Natural killer cell (primary cell): ENCODE results near the gene MED7. TPM values are rescaled to one million over a fixed set of nuclear protein-coding genes. Genes with fewer than 3 reads are reported as not detected.

Experiments
- ATAC-seq, 3 donors: fragments of 150-1000 bp in 2 of 3; fragments of 200-7000 bp in 1 of 3; cut with Tn5 transposase; 1 replicate in 1 of 3; 2 replicates in 2 of 3; pipeline ENCODE4 v1.10.0; 2021; ENCODE audit warnings: mild to moderate bottlenecking in 2 of 3, moderate library complexity in 2 of 3
- DNase-seq, 2 donors: peaks; one replicate each; pipeline versions ENCODE4 v3.0.0 to v3.0.0-alpha.2; 2013 to 2021; ENCODE audit warnings: mixed read lengths in 1 of 2
- H3K27ac ChIP-seq: one replicate; pipeline ENCODE4 v1.5.1; 2013; ENCODE audit warnings: mild to moderate bottlenecking, low read length
- H3K27me3 ChIP-seq: one replicate; pipeline ENCODE4 v1.6.1; 2013; ENCODE audit warnings: low read length; ENCODE audit not compliant: control insufficient read depth, insufficient read depth
- H3K36me3 ChIP-seq: one replicate; pipeline ENCODE4 v1.6.1; 2013; ENCODE audit warnings: low read length; ENCODE audit not compliant: control insufficient read depth, insufficient read depth
- H3K4me1 ChIP-seq: one replicate; pipeline ENCODE4 v1.6.1; 2013; ENCODE audit warnings: low read length; ENCODE audit not compliant: control insufficient read depth, insufficient read depth
- H3K4me3 ChIP-seq: one replicate; pipeline ENCODE4 v1.5.1; 2013; ENCODE audit warnings: low read length
- H3K9me3 ChIP-seq: one replicate; pipeline ENCODE4 v1.6.1; 2013; ENCODE audit warnings: low read length; ENCODE audit not compliant: control insufficient read depth, insufficient read depth
- H3K27ac Mint-ChIP-seq, 2 donors: one replicate each; pipeline ENCODE4 v1.8.0; 2022; ENCODE audit warnings: mild to moderate bottlenecking in 2 of 2, mixed read lengths in 2 of 2, moderate library complexity in 1 of 2
- H3K27me3 Mint-ChIP-seq, 2 donors: one replicate each; pipeline ENCODE4 v1.8.0; 2022; ENCODE audit warnings: low read depth in 2 of 2, mixed read lengths in 2 of 2
- H3K36me3 Mint-ChIP-seq: one replicate; pipeline ENCODE4 v1.8.0; 2022; ENCODE audit warnings: mixed read lengths
- H3K4me1 Mint-ChIP-seq, 2 donors: one replicate each; pipeline ENCODE4 v1.8.0; 2022; ENCODE audit warnings: mixed read lengths in 2 of 2
- H3K4me3 Mint-ChIP-seq: one replicate; pipeline ENCODE4 v1.8.0; 2022; ENCODE audit warnings: mild to moderate bottlenecking, moderate library complexity, mixed read lengths
- H3K9me3 Mint-ChIP-seq, 2 donors: one replicate each; pipeline ENCODE4 v1.8.0; 2022; ENCODE audit warnings: mixed read lengths in 2 of 2
- CTCF ChIP-seq: fragments of 200-600 bp; IDR thresholded peaks from one replicate; pipeline ENCODE4 v1.8.0; 2022; ENCODE audit warnings: antibody characterized with exemption
- WGBS: methylation state at CpG from one replicate; pipeline ENCODE4 v1.1.7; 2013; ENCODE audit warnings: missing lambda C conversion rate; ENCODE audit not compliant: insufficient coverage; 5-methylcytosine and 5-hydroxymethylcytosine counted together
- intact Hi-C: fragments of 100-400 bp; cut with micrococcal nuclease; formaldehyde crosslinking; loops from one replicate; pipeline ENCODE4 v1.14.2; 2022
- total RNA-seq, 4 donors: library from RNA; stranded (reverse); fragments of 120-200 nt in 1 of 4; gene quantifications; one replicate each; pipeline versions ENCODE4 v1.2.3 to v1.2.4, GENCODE V29; 2013 to 2022

MED7 gene
- total RNA-seq, 3 donors from 2014 or later (not counting 1 experiment from before 2014, with no cell fraction given) = 9.6 to 13.3 (median 12.4) TPM

DNA sequence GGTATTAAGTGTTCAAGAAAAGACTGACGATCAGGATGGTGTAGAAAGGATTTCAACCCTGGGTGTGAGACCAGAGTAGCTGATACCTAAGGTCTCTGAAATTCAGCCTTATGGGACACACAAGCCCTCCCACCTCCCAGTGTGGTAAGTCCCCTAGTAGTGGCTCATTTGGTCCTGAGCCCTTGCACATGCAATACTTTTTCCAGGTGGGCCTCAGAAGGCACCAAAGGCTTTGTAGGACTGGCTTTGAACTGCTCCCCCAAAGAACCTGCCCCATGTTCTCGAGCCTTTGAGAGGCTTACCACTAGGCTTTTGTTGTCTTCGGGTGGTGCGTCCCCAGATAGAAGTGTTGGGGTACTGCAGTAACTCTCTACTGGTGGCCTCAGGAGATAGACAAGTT lies 22.6 kb upstream of the MED7 start:
- no peak overlapping the region for H3K27ac Mint-ChIP-seq
- peaks cover 11% of the 10 kb centered on the region in 2 donors for H3K4me1 Mint-ChIP-seq
- intact Hi-C loops = no loop called here
- ATAC-seq (no peak), DNase-seq (no peak)
- no peaks in the 10 kb centered on the region for H3K36me3 Mint-ChIP-seq
- H3K9me3 ChIP-seq = no peaks in the 10 kb centered on the region
- WGBS = 93% methylated on average over 4 of the region's 4 CpGs
- no peak overlapping the region for H3K4me3 ChIP-seq
- H3K4me1 ChIP-seq = no peaks in the 10 kb centered on the region
- peaks cover 0 to 4% of the 10 kb centered on the region in 2 donors for H3K27me3 Mint-ChIP-seq
- no peak overlapping the region for H3K4me3 Mint-ChIP-seq
- no peaks in the 10 kb centered on the region for H3K9me3 Mint-ChIP-seq
- no peaks in the 10 kb centered on the region for H3K27me3 ChIP-seq
- TF ChIP-seq CTCF = no peak
- no peak overlapping the region for H3K27ac ChIP-seq
- H3K36me3 ChIP-seq = no peaks in the 10 kb centered on the region

- peaks cover 10 to 11% of the 10 kb centered on the region in 2 donors for H3K4me1 Mint-ChIP-seq
- H3K27ac Mint-ChIP-seq = no peak overlapping the region
- DNase-seq (no peak), ATAC-seq (no peak)
- intact Hi-C loops = no loop called here
- H3K27me3 Mint-ChIP-seq = peaks cover 0 to 4% of the 10 kb centered on the region in 2 donors
- no peak for TF ChIP-seq CTCF
- no peak overlapping the region for H3K4me3 Mint-ChIP-seq
- Histone ChIP-seq H3K4me3 (no peak overlapping the region), H3K27me3 (no peaks in the 10 kb centered on the region), H3K27ac (no peak overlapping the region), H3K9me3 (no peaks in the 10 kb centered on the region), H3K4me1 (no peaks in the 10 kb centered on the region), H3K36me3 (no peaks in the 10 kb centered on the region)
- H3K9me3 Mint-ChIP-seq = no peaks in the 10 kb centered on the region
- WGBS = 85% methylated on average over 4 of the region's 5 CpGs
- no peaks in the 10 kb centered on the region for H3K36me3 Mint-ChIP-seq
Measured at GRCh38 chr5:157164521-157164920, 21.9 kb upstream of the MED7 start.

- no peak overlapping the region for H3K27ac Mint-ChIP-seq
- H3K4me1 Mint-ChIP-seq = peaks cover 15% of the 10 kb centered on the region in 2 donors
Measured at GRCh38 chr5:157162919-157163510, 20.4 kb upstream of the MED7 start.

More at GRCh38 chr5:157162919-157163510, 20.4 kb upstream of the MED7 start:
- Mint-ChIP-seq H3K27me3 (peaks cover 0 to 4% of the 10 kb centered on the region in 2 donors), H3K4me3 (no peak overlapping the region), H3K36me3 (no peaks in the 10 kb centered on the region), H3K9me3 (no peaks in the 10 kb centered on the region)
- intact Hi-C loops = no loop called here
- H3K27ac ChIP-seq = no peak overlapping the region
- H3K9me3 ChIP-seq = no peaks in the 10 kb centered on the region
- no peaks in the 10 kb centered on the region for H3K4me1 ChIP-seq
- H3K27me3 ChIP-seq = no peaks in the 10 kb centered on the region
- WGBS = 98% methylated on average over 12 of the region's 12 CpGs
- ATAC-seq = no peak
- no peaks in the 10 kb centered on the region for H3K36me3 ChIP-seq
- no peak overlapping the region for H3K4me3 ChIP-seq
- TF ChIP-seq CTCF = no peak
- DNase-seq = no peak
